ENCODE data around the gene PPP2CA.

DNA sequence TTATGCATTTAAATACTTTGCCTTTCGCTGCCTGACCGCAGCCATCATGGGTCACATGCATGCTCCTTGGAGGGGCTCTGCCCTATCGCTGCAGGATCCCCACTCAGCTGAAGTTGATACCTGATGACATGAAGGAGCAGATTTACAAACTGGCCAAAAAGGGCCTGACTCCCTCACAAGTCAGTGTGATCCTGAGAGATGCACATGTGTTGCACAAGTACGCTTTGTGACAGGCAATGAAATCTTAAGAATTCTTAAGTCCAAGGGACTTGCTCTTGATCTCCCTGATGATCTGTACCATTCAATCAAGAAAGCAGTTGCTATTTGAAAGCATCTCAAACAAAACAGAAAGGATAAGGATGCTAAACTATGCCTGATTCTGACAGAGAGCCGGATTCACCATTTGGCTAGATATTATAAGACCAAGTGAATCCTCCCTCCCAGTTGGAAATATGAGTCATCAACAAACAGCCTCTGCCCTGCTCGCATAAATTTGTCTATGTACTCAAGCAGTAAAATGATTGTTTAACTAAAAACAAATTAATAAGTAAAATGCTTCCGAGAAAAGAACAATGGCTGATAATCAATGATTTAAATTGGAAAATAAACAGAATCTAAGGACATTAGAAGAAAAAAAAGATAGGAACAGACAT lies 41.6 kb upstream of the PPP2CA start:
- TF ChIP-seq EZH2phosphoT487 (conservative IDR thresholded peaks at IDR 0.05; ENCODE audit: low read length) = no peak
- TF ChIP-seq, protein P1, sequence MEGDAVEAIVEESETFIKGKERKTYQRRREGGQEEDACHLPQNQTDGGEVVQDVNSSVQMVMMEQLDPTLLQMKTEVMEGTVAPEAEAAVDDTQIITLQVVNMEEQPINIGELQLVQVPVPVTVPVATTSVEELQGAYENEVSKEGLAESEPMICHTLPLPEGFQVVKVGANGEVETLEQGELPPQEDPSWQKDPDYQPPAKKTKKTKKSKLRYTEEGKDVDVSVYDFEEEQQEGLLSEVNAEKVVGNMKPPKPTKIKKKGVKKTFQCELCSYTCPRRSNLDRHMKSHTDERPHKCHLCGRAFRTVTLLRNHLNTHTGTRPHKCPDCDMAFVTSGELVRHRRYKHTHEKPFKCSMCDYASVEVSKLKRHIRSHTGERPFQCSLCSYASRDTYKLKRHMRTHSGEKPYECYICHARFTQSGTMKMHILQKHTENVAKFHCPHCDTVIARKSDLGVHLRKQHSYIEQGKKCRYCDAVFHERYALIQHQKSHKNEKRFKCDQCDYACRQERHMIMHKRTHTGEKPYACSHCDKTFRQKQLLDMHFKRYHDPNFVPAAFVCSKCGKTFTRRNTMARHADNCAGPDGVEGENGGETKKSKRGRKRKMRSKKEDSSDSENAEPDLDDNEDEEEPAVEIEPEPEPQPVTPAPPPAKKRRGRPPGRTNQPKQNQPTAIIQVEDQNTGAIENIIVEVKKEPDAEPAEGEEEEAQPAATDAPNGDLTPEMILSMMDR (IDR thresholded peaks at IDR 0.05; ENCODE audit: insufficient read depth, low read length, poor library complexity, severe bottlenecking) = no peak
